GM12878 (cell line): Measurements from ENCODE around the gene CPLANE2. TPM values are rescaled to one million over a fixed set of nuclear protein-coding genes. Genes with fewer than 3 reads are reported as not detected.

Experiments
- DPF2 ChIP-seq: fragments of 450-650 bp; IDR thresholded peaks from 2 replicates; pipeline ENCODE4 v1.6.1; 2017; ENCODE audit warnings: mild to moderate bottlenecking
- FOXK2 ChIP-seq: fragments of 450-650 bp; IDR thresholded peaks from 2 replicates; pipeline ENCODE4 v1.6.1; 2017; ENCODE audit warnings: mild to moderate bottlenecking, moderate library complexity
- HDAC2 ChIP-seq: fragments of 200-600 bp; sonication (generic); IDR thresholded peaks from 2 replicates; pipeline ENCODE4 v1.6.1; 2017
- MLLT1 ChIP-seq: fragments of 450-650 bp; IDR thresholded peaks from 2 replicates; pipeline ENCODE4 v1.6.1; 2016; ENCODE audit warnings: mild to moderate bottlenecking
- NFYB ChIP-seq: IDR thresholded peaks from 2 replicates; pipeline ENCODE4 v1.6.1; 2011; ENCODE audit warnings: low read depth, mild to moderate bottlenecking, low read length, improper control_type of control experiment, moderate library complexity; ENCODE audit not compliant: insufficient read depth
- POLR2A ChIP-seq: IDR thresholded peaks from 2 replicates; pipeline ENCODE4 v1.6.1; 2011; ENCODE audit warnings: low read depth, mild to moderate bottlenecking, low read length
- POLR2AphosphoS2 ChIP-seq: IDR thresholded peaks from 2 replicates; pipeline ENCODE4 v1.6.1; 2011; ENCODE audit warnings: low read depth, mild to moderate bottlenecking, low read length, improper control_type of control experiment, moderate library complexity
- RUNX3 ChIP-seq: IDR thresholded peaks from 2 replicates; pipeline ENCODE4 v1.6.1; 2012; ENCODE audit warnings: low read length, inconsistent platforms
- SMARCA5 ChIP-seq: fragments of 450-650 bp; IDR thresholded peaks from 2 replicates; pipeline ENCODE4 v1.6.1; 2017; ENCODE audit warnings: mild to moderate bottlenecking
- SP1 ChIP-seq: IDR thresholded peaks from one replicate; pipeline ENCODE4 v1.6.1; 2011; ENCODE audit warnings: low read depth, low read length
- SPI1 ChIP-seq: IDR thresholded peaks from 2 replicates; pipeline ENCODE4 v1.6.1; 2011; ENCODE audit warnings: low read depth, mild to moderate bottlenecking, low read length, moderate library complexity, borderline replicate concordance; ENCODE audit not compliant: insufficient read depth
- ZNF687 ChIP-seq: fragments of 450-650 bp; IDR thresholded peaks from 2 replicates; pipeline ENCODE4 v1.6.1; 2017; ENCODE audit warnings: mild to moderate bottlenecking, moderate library complexity
- polyA plus RNA-seq, 11 experiments: library from polyadenylated mRNA; depleted of rRNA in 4 of 11; unstranded in 6 of 11; stranded (reverse) in 5 of 11; fragments of >200 nt; fragmentation: Nextera tagmentation in 4 of 11; fragmentation: Illumina TruSeq in 1 of 11; extraction: Ambion mirVana in 4 of 11; extraction: Trizol in 1 of 11; gene quantifications; 1 replicate in 1 of 11; 2 replicates in 10 of 11; pipeline versions ENCODE4 v1.2.1 to v1.2.3, GENCODE V29; 2011 to 2016; ENCODE audit warnings: inconsistent platforms in 2 of 11, missing spikeins in 2 of 11, low read depth in 1 of 11
- total RNA-seq, 4 experiments: library from RNA; depleted of rRNA in 3 of 4; stranded (reverse); fragments of >200 nt in 3 of 4; fragmentation: Illumina TruSeq in 1 of 4; extraction: Trizol in 1 of 4; gene quantifications; 2 replicates each; pipeline versions ENCODE4 v1.2.1 to v1.2.3, GENCODE V29; 2013 to 2021

Gene CPLANE2
- total and polyA plus RNA-seq, 10 of the 15 experiments (the other 5 are each of a cell fraction or from before 2014, with no cell fraction given): 0.09 to 4.5 (median 2.3) TPM; not detected in 1

- TF ChIP-seq MLLT1: peak; percentile 23; the same call in 1 of the 2 replicates
- TF ChIP-seq POLR2A: peak; percentile 67; the same call in 1 of the 2 replicates
- TF ChIP-seq FOXK2: no peak
- TF ChIP-seq ZNF687: peak; percentile 79
- 0 out of 2 replicates have a peak, but pooled peaks have one; percentile 15 for TF ChIP-seq SMARCA5
- peak; percentile 61; the same call in 1 of the 2 replicates for TF ChIP-seq POLR2AphosphoS2
- TF ChIP-seq DPF2: peak; percentile 51
- TF ChIP-seq SPI1: peak; percentile 28; the same call in 1 of the 2 replicates
- TF ChIP-seq NFYB: peak; percentile 58; the same call in 1 of the 2 replicates
- TF ChIP-seq RUNX3: no peak
- no peak for TF ChIP-seq HDAC2
- TF ChIP-seq SP1: peak; percentile 33
- TF ChIP-seq, all 136 proteins: peak for 36
These were observed at the start of gene CPLANE2 (continued) for GRCh38 chr1:16236511-16237342.
